ENCODE results near the gene KDM1B. TPM values are rescaled to one million over a fixed set of nuclear protein-coding genes. Genes with fewer than 3 reads are reported as not detected.

KDM1B gene
- total RNA-seq, 1 experiment from 2014 or later: 25.0 TPM

- H3K9ac ChIP-seq (ENCODE audit: low read length): no peak overlapping the region
- no peak overlapping the region for H3K27ac ChIP-seq (ENCODE audit: low read length)
- no peak overlapping the region for H3K4me2 ChIP-seq (ENCODE audit: low read length)
- no peaks in the 10 kb centered on the region for H3K36me3 ChIP-seq (ENCODE audit: low read depth, low read length)
- no peaks in the 10 kb centered on the region for H4K20me1 ChIP-seq (ENCODE audit: low read length)
- ChIA-PET POLR2A (ENCODE audit: unreplicated experiment) (interaction anchor here (0.5 kb wide), 1 partner anchor 25 kb away, joined by 7 read pairs; the partner anchor contains the start of gene TPMT), CTCF (interaction anchor here (0.7 kb wide), 1 partner anchor 51 kb away, joined by 5 read pairs; no protein-coding TSS in a partner anchor)
- intact Hi-C loops (cut with micrococcal nuclease): loop anchor here (5.0 kb wide), 1 partner anchor 37 kb away; no protein-coding TSS in a partner anchor
- no peaks in the 10 kb centered on the region for H3K4me1 ChIP-seq (ENCODE audit: insufficient read depth, low read length)
- H2AFZ ChIP-seq (ENCODE audit: low read length): no peak overlapping the region
- no peak for TF ChIP-seq EZH2phosphoT487 (IDR thresholded peaks at IDR 0.05; ENCODE audit: borderline replicate concordance, low read length)
- no peak for TF ChIP-seq CTCF (conservative IDR thresholded peaks at IDR 0.05; ENCODE audit: low read depth, low read length)
- TF ChIP-seq EZH2 (IDR thresholded peaks at IDR 0.05; ENCODE audit: low read length, unreplicated experiment): no peak
- H3K79me2 ChIP-seq (ENCODE audit: low read length): no peaks in the 10 kb centered on the region
- H3F3A ChIP-seq (ENCODE audit: low read length, unreplicated experiment): no peaks in the 10 kb centered on the region
- H3K27me3 ChIP-seq (ENCODE audit: low read length): no peaks in the 10 kb centered on the region
- no TSS peak for BruUV-seq (replicated peaks)
- H3K9me2 ChIP-seq (replicated peaks; ENCODE audit: low read length): no peaks in the 10 kb centered on the region
- DNase-seq: no peak
- no peak for ATAC-seq
- H3K9me3 ChIP-seq (ENCODE audit: low read length): no peaks in the 10 kb centered on the region
- H3K4me3 ChIP-seq (ENCODE audit: low read length): no peak overlapping the region
Measured at GRCh38 chr6:18179770-18180356, 24.6 kb downstream of the KDM1B start.

GRCh38 chr6:18182568-18182967 lies 27.3 kb downstream of the KDM1B start:
- Histone ChIP-seq H3K9me3 (ENCODE audit: low read length) (no peaks in the 10 kb centered on the region), H3K4me1 (ENCODE audit: insufficient read depth, low read length) (peaks cover 10% of the 10 kb centered on the region), H3K36me3 (ENCODE audit: low read depth, low read length) (no peaks in the 10 kb centered on the region), H3K27ac (ENCODE audit: low read length) (no peak overlapping the region), H3K79me2 (ENCODE audit: low read length) (no peaks in the 10 kb centered on the region), H3K27me3 (ENCODE audit: low read length) (no peaks in the 10 kb centered on the region), H4K20me1 (ENCODE audit: low read length) (no peaks in the 10 kb centered on the region), H3F3A (ENCODE audit: low read length, unreplicated experiment) (no peaks in the 10 kb centered on the region), H3K4me3 (ENCODE audit: low read length) (no peak overlapping the region), H2AFZ (ENCODE audit: low read length) (no peak overlapping the region), H3K9ac (ENCODE audit: low read length) (no peak overlapping the region), H3K4me2 (ENCODE audit: low read length) (no peak overlapping the region), H3K9me2 (replicated peaks; ENCODE audit: low read length) (no peaks in the 10 kb centered on the region)
- TF ChIP-seq CTCF (conservative IDR thresholded peaks at IDR 0.05; ENCODE audit: low read depth, low read length): no peak
- TF ChIP-seq EZH2phosphoT487 (IDR thresholded peaks at IDR 0.05; ENCODE audit: borderline replicate concordance, low read length): no peak
- TF ChIP-seq EZH2 (IDR thresholded peaks at IDR 0.05; ENCODE audit: low read length, unreplicated experiment): no peak
- ChIA-PET POLR2A (ENCODE audit: unreplicated experiment) (no interaction called here), CTCF (no interaction called here)
- no peak for ATAC-seq
- BruUV-seq (replicated peaks): no TSS peak
- intact Hi-C loops (cut with micrococcal nuclease): no loop called here
- no peak for DNase-seq

GRCh38 chr6:18183766-18184165 lies 28.5 kb downstream of the KDM1B start:
- H3K4me3 ChIP-seq (ENCODE audit: low read length): no peak overlapping the region
- no peaks in the 10 kb centered on the region for H3K9me3 ChIP-seq (ENCODE audit: low read length)
- ATAC-seq (no peak), DNase-seq (no peak)
- no peaks in the 10 kb centered on the region for H3K36me3 ChIP-seq (ENCODE audit: low read depth, low read length)
- H2AFZ ChIP-seq (ENCODE audit: low read length): no peak overlapping the region
- H3K79me2 ChIP-seq (ENCODE audit: low read length): no peaks in the 10 kb centered on the region
- TF ChIP-seq EZH2 (IDR thresholded peaks at IDR 0.05; ENCODE audit: low read length, unreplicated experiment): no peak
- no peak for TF ChIP-seq CTCF (conservative IDR thresholded peaks at IDR 0.05; ENCODE audit: low read depth, low read length)
- TF ChIP-seq EZH2phosphoT487 (IDR thresholded peaks at IDR 0.05; ENCODE audit: borderline replicate concordance, low read length): no peak
- peaks cover 10% of the 10 kb centered on the region for H3K4me1 ChIP-seq (ENCODE audit: insufficient read depth, low read length)
- no peak overlapping the region for H3K4me2 ChIP-seq (ENCODE audit: low read length)
- POLR2A ChIA-PET (ENCODE audit: unreplicated experiment): no interaction called here
- intact Hi-C loops (cut with micrococcal nuclease): no loop called here
- BruUV-seq (replicated peaks): no TSS peak
- CTCF ChIA-PET: interaction anchor here (0.6 kb wide), 1 partner anchor 11 kb away, joined by 3 read pairs; no protein-coding TSS in a partner anchor
- H3K9ac ChIP-seq (ENCODE audit: low read length): no peak overlapping the region
- H3K27ac ChIP-seq (ENCODE audit: low read length): no peak overlapping the region
- no peaks in the 10 kb centered on the region for H3K9me2 ChIP-seq (replicated peaks; ENCODE audit: low read length)
- no peaks in the 10 kb centered on the region for H3K27me3 ChIP-seq (ENCODE audit: low read length)
- no peaks in the 10 kb centered on the region for H3F3A ChIP-seq (ENCODE audit: low read length, unreplicated experiment)
- H4K20me1 ChIP-seq (ENCODE audit: low read length): no peaks in the 10 kb centered on the region
